Omental fat pad (tissue), 4 donors: ENCODE data around the gene KIAA0232. TPM values are rescaled to one million over a fixed set of nuclear protein-coding genes. Genes with fewer than 3 reads are reported as not detected.
A peak's percentile ranks its signal among the peaks of the same experiment; 100 is the strongest.
"Not testable (repeated sequence)": the region's sequence is repeated elsewhere in the genome, so short reads cannot be mapped to it uniquely, and the experiment has no call there.

Experiments
- ATAC-seq: fragments of 150-250 bp; one replicate; pipeline ENCODE4 v1.9.1; 2016; ENCODE audit warnings: mild to moderate bottlenecking, moderate library complexity; ENCODE audit not compliant: low FRiP score
- DNase-seq: peaks from one replicate; pipeline ENCODE4 v3.0.0-alpha.2; 2019; ENCODE audit warnings: low spot score
- total RNA-seq, 4 donors: library from RNA; depleted of rRNA; stranded (reverse); fragments of >200 nt; gene quantifications; one replicate each; pipeline ENCODE4 v1.1.0, GENCODE V29; 2016
- TF ChIP-seq, protein P1 (sequence below), 3 donors: fragments of 450-650 bp; IDR thresholded peaks; one replicate each; pipeline ENCODE4 v1.5.1; 2016 to 2017; ENCODE audit warnings: antibody characterized with exemption in 3 of 3, mild to moderate bottlenecking in 3 of 3, moderate library complexity in 2 of 3

The KIAA0232 gene
- total RNA-seq, 4 donors from 2014 or later: 26.4 to 29.8 (median 27.0) TPM

GRCh38 chr4:6755088-6755753 lies 27.3 kb upstream of the KIAA0232 start:
- TF ChIP-seq, protein P1, sequence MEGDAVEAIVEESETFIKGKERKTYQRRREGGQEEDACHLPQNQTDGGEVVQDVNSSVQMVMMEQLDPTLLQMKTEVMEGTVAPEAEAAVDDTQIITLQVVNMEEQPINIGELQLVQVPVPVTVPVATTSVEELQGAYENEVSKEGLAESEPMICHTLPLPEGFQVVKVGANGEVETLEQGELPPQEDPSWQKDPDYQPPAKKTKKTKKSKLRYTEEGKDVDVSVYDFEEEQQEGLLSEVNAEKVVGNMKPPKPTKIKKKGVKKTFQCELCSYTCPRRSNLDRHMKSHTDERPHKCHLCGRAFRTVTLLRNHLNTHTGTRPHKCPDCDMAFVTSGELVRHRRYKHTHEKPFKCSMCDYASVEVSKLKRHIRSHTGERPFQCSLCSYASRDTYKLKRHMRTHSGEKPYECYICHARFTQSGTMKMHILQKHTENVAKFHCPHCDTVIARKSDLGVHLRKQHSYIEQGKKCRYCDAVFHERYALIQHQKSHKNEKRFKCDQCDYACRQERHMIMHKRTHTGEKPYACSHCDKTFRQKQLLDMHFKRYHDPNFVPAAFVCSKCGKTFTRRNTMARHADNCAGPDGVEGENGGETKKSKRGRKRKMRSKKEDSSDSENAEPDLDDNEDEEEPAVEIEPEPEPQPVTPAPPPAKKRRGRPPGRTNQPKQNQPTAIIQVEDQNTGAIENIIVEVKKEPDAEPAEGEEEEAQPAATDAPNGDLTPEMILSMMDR (IDR thresholded peaks at IDR 0.05): no peak
- no peak for DNase-seq
- no peak for ATAC-seq

DNA sequence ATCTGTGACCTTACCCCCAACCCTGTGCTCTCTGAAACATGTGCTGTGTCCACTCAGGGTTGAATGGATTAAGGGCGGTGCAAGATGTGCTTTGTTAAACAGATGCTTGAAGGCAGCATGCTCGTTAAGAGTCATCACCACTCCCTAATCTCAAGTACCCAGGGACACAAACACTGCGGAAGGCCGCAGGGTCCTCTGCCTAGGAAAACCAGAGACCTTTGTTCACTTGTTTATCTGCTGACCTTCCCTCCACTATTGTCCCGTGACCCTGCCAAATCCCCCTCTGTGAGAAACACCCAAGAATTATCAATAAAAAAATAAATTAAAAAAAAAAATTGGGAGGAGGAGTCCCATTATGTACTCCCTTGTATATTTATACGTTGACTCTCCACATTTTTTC lies 26.2 kb upstream of the KIAA0232 start:
- DNase-seq, ATAC-seq: not testable (repeated sequence)

DNA sequence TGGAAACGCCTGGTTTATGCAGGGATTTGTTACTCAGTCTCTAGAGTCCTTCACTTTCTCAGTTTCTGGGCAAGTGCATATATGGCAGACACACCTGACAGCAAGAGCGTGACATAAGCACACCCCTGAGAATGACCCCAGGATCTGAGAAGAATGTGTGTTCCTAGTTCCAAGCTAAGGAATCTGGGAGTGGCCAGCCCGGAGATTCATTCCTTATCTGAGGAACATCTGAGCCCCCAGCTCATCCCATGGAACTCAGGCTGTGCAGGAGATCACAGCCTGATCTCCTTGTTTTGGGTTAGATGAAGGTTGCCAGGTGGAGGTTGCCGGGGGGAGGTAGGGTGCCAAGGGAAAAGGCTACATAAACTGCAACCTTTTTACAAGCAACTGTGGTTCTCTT lies 23.8 kb upstream of the KIAA0232 start:
- DNase-seq: no peak
- no peak for ATAC-seq
- TF ChIP-seq, protein P1 (IDR thresholded peaks at IDR 0.05): no peak

- DNase-seq (no peak), ATAC-seq (peak; percentile 37)
- TF ChIP-seq, protein P1 (IDR thresholded peaks at IDR 0.05): no peak
These were observed 21.7 kb upstream of the KIAA0232 start for GRCh38 chr4:6760865-6761264.

GRCh38 chr4:6761649-6762615 lies 20.6 kb upstream of the KIAA0232 start:
- DNase-seq (no peak), ATAC-seq (no peak)
- TF ChIP-seq, protein P1 (IDR thresholded peaks at IDR 0.05): no peak

- ATAC-seq (no peak), DNase-seq (no peak)
- TF ChIP-seq, protein P1 (IDR thresholded peaks at IDR 0.05): no peak
These were observed 19.1 kb upstream of the KIAA0232 start for GRCh38 chr4:6763330-6763851.

GRCh38 chr4:6764976-6765620 lies 17.4 kb upstream of the KIAA0232 start:
- ATAC-seq (no peak), DNase-seq (no peak)
- TF ChIP-seq, protein P1 (IDR thresholded peaks at IDR 0.05): no peak
